GM19035 (cell line): Measurements from ENCODE around the gene EEF1AKMT3.

Experiments used
- ATAC-seq: cut with Tn5 transposase; IDR thresholded peaks from one replicate; pipeline ENCODE4 v1.9.1; 2021; ENCODE audit not compliant: unreplicated experiment

The EEF1AKMT3 gene

GRCh38 chr12:57772429-57773322 is at the start of gene EEF1AKMT3:
Gene EEF1AKMT3 (plus strand): TSS chr12:57772614. CDS start chr12:57772725, 111 bp downstream.
- peak; percentile 17 for ATAC-seq

GRCh38 chr12:57722716-57723629 is 49.4 kb upstream of the EEF1AKMT3 start:
- ATAC-seq, result no peak

GRCh38 chr12:57723630-57723962 is 48.8 kb upstream of the EEF1AKMT3 start:
- no peak for ATAC-seq

DNA sequence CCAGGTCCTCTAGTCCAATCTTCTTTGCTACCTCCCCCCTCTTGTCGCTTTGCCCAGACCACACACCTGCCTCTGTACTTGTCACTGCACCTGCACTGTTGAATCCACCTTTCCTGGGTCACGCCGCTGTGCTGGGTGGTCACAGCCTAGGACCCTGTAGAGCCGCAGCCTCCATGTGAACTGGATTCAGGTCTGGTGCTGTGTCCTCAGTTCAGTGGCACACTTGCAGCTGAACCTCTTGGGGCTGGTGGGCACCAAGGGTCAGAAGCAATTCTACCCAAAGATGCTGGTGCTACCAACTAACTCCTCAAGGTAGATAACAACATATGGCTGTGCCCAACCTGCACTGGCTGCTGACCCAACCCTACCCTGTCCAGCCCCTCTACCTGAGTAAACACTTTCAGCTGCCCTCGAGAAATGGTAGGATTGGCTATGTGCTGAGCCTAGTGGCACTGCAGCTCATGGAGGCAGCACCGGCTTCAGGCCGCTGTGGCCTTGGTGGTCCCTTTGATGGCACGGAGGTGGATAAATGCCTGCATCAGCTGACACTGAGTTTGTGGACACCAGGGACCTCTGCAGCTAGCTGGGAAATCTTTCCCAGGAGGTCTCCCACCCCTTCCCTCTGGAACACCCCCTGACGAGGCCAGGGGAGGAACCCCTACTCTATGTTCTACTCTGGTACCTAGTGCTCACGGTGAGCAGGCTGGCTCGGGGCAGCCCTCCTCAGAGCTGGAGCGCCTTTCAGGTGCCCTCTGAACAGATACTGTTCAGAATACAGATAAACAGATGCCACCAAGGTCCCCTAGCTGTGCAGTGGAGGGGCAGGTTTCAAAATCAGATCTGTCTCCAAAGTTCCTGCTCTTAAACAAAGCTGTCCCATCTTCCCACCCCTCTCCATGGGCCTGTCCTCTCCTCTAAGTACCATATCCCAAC is 48.1 kb upstream of the EEF1AKMT3 start:
- ATAC-seq, result no peak

DNA sequence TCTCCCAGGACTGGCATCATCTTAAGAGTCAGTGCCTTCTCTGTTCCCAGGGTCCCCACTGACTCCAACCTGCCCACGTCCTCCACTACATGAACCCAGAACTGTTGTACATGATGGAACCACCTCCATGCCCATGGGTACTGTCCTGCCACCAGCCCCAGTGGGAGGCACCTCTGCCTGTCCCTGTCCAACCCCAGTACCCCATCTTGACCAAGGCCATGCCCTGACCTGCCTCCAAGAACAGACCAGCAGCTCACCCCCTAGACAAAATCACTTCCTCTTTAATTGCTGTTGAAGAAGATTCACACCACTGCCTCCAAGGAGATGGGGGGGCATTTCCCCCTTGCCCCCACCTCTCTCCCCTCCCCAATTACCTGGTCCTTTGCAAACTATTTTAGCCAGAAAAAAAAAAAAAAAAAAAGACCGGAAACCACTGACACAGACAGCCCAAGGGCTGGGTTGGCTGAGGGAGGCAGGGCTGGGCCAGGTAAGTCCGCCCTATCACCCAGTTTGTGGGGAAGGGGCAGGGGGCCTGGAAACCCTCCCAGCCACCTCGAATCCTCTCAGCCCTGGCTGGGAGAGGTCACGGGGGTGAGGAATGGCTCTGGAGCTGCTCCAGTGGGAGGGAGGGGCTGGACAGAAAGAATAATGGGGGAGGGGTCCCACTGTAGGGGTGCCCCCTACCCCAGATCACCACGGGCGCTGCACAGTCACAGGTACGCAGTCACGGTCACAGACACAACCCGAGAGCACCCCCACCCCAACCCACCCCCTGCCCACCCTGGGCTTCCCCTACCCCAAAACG is 47.3 kb upstream of the EEF1AKMT3 start:
- no peak for ATAC-seq

DNA sequence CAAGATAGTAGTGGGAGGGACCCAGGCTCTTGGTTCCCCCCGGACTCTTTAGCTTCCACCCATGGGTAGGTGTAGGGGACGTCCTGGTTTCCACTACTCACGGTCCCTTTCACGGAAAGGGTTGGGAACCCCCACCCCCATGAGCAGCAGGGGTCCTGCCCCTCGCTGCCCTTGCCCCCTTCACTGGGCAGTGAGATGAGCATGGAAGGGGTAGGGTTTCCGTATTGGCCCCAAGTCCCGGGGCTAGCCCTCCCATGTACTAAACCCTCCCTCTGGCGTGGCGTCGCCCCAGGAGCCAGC is 46.6 kb upstream of the EEF1AKMT3 start:
- no peak for ATAC-seq

DNA sequence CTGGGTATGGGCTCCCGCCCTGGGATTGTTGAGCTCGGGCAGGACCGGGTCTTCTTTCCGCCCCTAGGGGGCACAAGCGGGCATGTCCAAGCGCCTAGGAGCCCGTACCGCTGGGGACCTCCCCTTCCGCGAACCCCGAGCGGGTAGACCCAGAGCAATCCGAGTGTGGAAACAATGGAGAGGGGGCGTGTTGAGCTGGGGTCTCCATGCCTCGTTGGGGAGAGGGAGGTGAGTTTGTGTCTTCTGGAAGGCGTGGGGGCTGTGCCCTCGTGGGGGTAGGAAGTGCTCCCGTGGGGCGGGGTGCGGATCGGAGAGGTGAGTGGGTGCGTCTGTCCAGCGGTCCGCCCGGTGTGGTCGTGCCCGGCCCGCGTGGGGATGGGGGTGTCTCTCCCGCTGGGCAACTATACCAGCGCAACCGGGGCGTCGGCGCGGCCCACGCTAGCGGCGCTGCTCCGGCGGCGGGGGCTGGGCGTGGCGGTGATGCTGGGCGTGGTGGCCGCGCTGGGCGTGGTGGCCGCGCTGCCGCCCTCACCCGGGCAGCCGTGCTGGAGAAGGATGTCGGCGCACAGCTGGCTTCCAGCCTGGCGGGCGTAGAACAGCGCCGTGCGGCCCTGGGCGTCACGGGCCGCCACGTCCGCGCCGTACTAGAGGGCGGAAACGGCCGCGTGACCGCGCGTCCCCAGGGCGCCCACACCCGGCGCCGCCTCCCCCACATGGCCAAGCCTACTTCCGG is 46.1 kb upstream of the EEF1AKMT3 start:
- no peak for ATAC-seq

DNA sequence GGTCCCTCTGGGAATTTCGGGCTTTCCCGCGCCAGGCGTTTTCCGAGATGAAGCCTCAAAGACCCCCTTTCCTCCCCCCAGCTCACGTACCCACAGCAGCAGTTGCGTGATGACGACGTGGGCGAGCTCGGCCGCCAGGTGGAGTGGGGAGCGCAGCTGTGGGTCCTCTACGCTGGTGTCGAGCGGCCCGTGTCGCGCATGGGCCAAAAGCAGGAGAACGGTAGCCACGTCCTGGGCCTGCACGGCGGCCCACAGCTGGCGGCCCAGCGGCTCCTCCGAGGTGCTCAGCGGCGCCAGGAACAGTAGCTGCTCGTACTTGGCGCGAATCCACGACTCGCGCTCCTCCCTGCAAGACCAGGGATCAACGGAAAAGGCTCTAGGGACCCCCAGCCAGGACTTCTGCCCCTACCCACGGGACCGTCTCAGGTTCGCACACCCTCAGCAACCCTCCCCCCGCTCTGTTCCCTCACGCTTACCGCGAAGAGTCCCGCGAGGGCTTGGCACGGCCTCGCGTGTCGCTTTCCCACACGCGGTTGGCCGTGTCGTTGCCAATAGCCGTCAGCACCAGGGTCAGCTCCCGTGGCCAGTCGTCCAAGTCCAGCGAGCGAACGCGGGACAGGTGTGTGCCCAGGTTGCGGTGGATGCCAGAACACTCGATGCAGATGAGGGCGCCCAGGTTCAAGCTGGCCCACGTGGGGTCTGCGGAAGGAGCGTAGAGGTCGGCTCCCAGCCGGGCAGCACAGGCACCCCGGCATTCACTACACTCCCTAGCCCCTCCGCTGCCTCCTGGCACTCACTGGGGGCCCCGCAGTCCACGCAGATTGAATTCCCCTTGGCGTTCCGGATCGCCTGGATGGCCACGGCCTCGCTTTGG is 45.3 kb upstream of the EEF1AKMT3 start:
- no peak for ATAC-seq

DNA sequence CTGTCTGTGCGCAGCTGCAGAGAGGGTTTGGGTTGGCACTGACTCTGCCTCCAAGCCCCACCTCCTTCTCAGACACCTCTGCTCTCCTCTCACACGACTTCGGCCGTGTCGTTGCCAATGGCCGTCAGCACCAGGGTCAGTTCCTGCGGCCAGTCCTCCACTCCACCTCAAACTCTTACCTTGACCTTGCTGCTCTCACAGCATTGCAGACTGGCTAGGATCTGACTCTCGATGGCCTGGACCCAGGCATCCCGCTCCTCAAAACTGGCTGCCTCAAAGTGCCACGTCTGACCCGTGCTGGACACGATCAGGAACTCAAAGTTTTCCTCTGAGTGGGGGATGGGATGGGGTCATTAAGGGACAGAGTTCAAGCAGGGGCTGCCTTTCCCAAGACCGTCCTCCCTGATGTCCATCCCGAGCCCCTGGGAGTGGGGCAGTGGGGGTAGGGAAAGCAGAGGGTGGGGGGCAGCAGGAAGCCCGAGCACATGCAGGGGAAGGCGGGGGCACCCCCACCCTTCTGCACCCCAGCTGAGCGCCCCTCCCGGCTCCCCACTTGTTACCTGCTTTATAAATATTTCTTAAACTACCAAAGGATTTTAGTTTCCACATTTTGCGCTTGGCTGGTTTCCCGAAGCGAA is 44.5 kb upstream of the EEF1AKMT3 start:
- ATAC-seq, result no peak

DNA sequence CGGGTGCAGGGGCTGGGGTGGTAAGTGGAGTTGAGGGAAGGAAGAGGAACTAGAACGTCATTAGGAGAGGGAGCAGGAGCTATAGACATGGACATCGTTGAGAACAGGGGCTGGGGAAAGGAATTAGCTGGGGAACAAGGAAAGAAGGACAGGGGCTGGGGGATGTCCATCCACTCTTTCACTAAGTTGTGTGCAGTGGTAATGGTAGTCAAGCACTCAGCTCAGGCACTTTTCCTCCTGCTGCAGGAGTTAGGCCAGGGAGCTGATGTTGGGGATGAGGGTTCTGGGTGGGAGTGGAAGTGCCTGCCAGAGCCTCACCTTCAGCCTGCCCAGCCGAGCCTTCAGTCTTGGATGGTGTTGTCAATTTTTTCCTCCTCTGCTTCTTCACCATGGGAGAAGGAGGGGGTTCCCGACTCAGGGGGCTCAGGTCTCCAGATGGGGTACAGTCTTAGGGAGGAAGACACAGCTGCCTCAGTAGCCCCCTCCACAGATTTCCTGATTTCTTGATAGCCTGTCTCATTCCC is 43.0 kb upstream of the EEF1AKMT3 start:
- ATAC-seq, result no peak

DNA sequence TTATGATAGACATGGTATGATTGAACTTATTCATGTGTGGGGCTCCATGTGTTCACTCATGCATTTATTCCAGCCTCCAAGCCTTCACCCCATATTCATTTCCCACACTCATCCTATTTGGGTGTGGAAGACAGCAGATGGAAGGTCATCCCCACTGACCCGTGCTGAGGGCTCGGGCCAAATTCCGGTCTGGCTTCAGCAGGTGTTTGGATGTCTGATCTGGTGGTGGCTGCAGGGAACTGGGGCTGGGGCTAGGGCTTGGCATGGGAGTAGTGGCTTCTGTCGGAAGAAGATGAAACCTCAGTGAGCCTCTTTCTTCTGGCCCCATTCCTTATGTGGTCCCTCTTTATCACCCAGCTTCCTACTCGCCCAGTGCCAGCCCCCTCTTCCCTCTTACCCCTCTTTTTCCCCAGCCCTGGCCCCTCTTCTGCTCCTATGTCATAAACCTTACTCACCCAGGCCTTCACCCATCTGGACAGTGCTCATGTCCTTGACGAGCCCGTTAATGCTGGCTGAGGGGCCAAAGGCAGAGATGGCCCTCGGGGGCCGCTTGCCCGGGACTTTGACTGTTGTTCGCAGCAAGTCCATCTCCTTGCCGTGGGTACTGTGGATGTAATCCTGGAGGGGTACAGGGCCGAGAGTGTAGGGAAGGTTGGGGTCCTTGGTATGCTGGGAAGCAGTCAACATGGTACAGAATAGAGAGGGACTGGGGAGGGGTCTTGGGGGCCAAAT is 41.9 kb upstream of the EEF1AKMT3 start:
- no peak for ATAC-seq

GRCh38 chr12:57731411-57732080 is 40.9 kb upstream of the EEF1AKMT3 start:
- no peak for ATAC-seq

- ATAC-seq, result no peak
Measured at GRCh38 chr12:57732270-57732669, 40.1 kb upstream of the EEF1AKMT3 start.

DNA sequence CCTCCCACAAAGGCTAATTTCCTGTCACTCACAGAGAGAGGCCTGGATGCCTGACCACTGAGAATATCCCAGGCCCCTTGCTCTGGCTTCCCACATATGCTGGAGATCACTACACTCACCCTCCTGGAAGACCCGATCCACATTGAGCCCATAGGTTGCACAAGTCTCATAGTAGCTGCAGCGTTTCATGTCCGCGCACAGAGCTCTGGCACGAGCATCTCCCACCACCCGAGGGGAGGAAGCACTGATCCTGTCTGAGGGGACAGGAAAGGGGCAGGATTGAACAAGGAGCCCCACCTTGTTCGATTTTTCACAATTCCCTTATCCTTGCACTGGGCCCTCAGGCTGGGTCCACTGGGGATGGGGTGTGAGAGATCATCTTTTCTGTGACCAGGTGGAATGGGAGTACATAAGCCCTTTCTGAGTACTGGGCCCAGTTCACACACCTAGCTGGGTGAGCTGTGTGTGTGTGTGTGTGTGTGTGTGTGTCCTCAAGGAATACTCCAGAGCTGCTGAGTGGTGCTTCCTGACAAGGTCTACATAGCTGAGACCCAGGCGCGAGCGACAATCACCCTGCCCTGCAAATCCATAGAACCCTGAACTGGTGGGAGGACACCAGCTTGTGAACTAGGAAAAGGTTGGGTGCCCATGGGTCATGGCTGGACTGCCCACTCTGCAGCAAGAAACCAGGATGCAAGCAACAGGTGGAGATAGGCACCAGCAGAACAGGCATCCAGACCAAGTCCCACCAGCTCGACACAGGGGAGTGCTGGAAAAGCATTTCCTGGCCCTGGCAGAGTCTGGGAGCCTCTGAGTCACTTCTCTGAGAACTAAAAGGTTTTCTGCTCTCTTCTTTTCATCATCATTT is 39.5 kb upstream of the EEF1AKMT3 start:
- no peak for ATAC-seq

DNA sequence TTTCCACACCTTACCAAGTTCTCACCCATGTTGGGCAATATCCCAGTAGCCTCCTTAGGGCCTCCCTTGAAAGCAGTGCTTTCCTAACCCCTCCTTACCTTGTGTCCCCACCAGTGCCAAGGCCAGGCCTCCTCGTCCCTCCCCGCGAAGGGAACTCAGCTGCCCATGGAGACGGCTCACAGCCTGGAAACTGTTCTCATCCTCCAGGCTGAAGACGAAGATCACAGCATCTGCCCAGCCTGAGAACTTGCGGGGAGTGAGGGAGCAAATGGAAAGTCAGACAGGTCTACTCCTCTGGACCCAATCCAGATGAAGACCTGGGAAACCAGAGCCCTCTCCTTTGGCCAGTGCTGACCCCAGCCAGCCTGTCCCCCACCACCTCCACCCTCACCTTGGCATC is 38.5 kb upstream of the EEF1AKMT3 start:
- ATAC-seq, result no peak

GRCh38 chr12:57734591-57734990 is 37.8 kb upstream of the EEF1AKMT3 start:
- no peak for ATAC-seq
